LNCaP clone FGC (cell line): ENCODE measurements around the gene RHBDL1.
A peak's percentile ranks its signal among the peaks of the same experiment; 100 is the strongest.

ENCODE experiments used
- DNase-seq: peaks from one replicate; pipeline ENCODE4 v3.0.0-alpha.2; 2011; ENCODE audit warnings: low read depth
- H3K4me3 ChIP-seq: 2 replicates; pipeline ENCODE4 v1.5.1; 2011; ENCODE audit warnings: mild to moderate bottlenecking, low read depth, low read length, control low read depth
- CTCF ChIP-seq: IDR thresholded peaks from 2 replicates; pipeline ENCODE4 v1.5.1; 2012; ENCODE audit warnings: mild to moderate bottlenecking; ENCODE audit not compliant: control insufficient read depth, insufficient read depth; ENCODE audit errors: extremely low read depth

RHBDL1 gene

GRCh38 chr16:714558-715476 is 39.3 kb downstream of the RHBDL1 start, which contains the start of gene METRN:
TSS of gene METRN (plus strand) at chr16:715118. CDS start at chr16:715290, 172 bp downstream.
- no peak for DNase-seq
- TF ChIP-seq CTCF, result no peak
- peak within 1 kb of the TSS; percentile 69 for H3K4me3 ChIP-seq

- TF ChIP-seq CTCF, result peak; percentile 52
- DNase-seq, result no peak
- H3K4me3 ChIP-seq, result peak overlapping the region; percentile 69
Observed at GRCh38 chr16:715477-716199, 40.2 kb downstream of the RHBDL1 start.

- no peak for TF ChIP-seq CTCF
- H3K4me3 ChIP-seq, result peak overlapping the region; percentile 69
- DNase-seq, result no peak
Observed at GRCh38 chr16:716200-716568, 40.7 kb downstream of the RHBDL1 start.

- DNase-seq, result no peak
- H3K4me3 ChIP-seq, result peak overlapping the region; percentile 69
- no peak for TF ChIP-seq CTCF
Observed at GRCh38 chr16:716768-717325, 41.4 kb downstream of the RHBDL1 start.

GRCh38 chr16:717450-718245 is 42.2 kb downstream of the RHBDL1 start:
- H3K4me3 ChIP-seq, result no peak overlapping the region
- no peak for TF ChIP-seq CTCF
- DNase-seq, result no peak

- no peak for TF ChIP-seq CTCF
- no peak for DNase-seq
- no peak overlapping the region for H3K4me3 ChIP-seq
Observed at GRCh38 chr16:718389-718788, 42.9 kb downstream of the RHBDL1 start.
